H9 (cell line): ENCODE results near the gene MAGI1. TPM values are rescaled to one million over a fixed set of nuclear protein-coding genes. Genes with fewer than 3 reads are reported as not detected.

Experiments used
- DNase-seq: peaks from one replicate; pipeline ENCODE4 v3.0.0-alpha.2; 2017
- H2AFZ ChIP-seq: one replicate; pipeline ENCODE4 v1.6.1; 2013; ENCODE audit warnings: mild to moderate bottlenecking, low read length, control low read depth, moderate library complexity
- H2AK5ac ChIP-seq: 2 replicates; pipeline ENCODE4 v1.6.1; 2013; ENCODE audit warnings: low read length, control low read depth, mixed read lengths; ENCODE audit not compliant: insufficient read length
- H2BK120ac ChIP-seq: one replicate; pipeline ENCODE4 v1.6.1; 2013; ENCODE audit warnings: low read depth, mild to moderate bottlenecking, low read length, control low read depth, inconsistent platforms; ENCODE audit not compliant: poor library complexity, severe bottlenecking
- H2BK12ac ChIP-seq: 2 replicates; pipeline ENCODE4 v1.6.1; 2013; ENCODE audit warnings: low read length, control low read depth, mixed read lengths, low read depth; ENCODE audit not compliant: insufficient read length
- H2BK15ac ChIP-seq: 2 replicates; pipeline ENCODE4 v1.6.1; 2013; ENCODE audit warnings: low read depth, low read length, control low read depth
- H2BK20ac ChIP-seq: one replicate; pipeline ENCODE4 v1.6.1; 2013; ENCODE audit warnings: low read depth, mild to moderate bottlenecking, low read length, control low read depth, inconsistent platforms; ENCODE audit not compliant: poor library complexity, severe bottlenecking
- H2BK5ac ChIP-seq: 2 replicates; pipeline ENCODE4 v1.6.1; 2013; ENCODE audit warnings: low read length, control low read depth, mixed read lengths; ENCODE audit not compliant: insufficient read length
- H3K14ac ChIP-seq: 2 replicates; pipeline ENCODE4 v1.6.1; 2013; ENCODE audit warnings: low read length, control low read depth; ENCODE audit not compliant: insufficient read depth
- H3K18ac ChIP-seq: 2 replicates; pipeline ENCODE4 v1.6.1; 2013; ENCODE audit warnings: low read depth, mild to moderate bottlenecking, mixed read lengths, low read length, control low read depth; ENCODE audit not compliant: insufficient read length
- H3K23ac ChIP-seq: 2 replicates; pipeline ENCODE4 v1.6.1; 2013; ENCODE audit warnings: low read length, control low read depth, mixed read lengths, low read depth; ENCODE audit not compliant: insufficient read length
- H3K23me2 ChIP-seq: 2 replicates; pipeline ENCODE4 v1.6.1; 2013; ENCODE audit warnings: low read depth, mild to moderate bottlenecking, mixed read lengths, low read length, control low read depth; ENCODE audit not compliant: insufficient read length, poor library complexity, severe bottlenecking
- H3K27ac ChIP-seq: 2 replicates; pipeline ENCODE4 v1.5.1; 2013; ENCODE audit warnings: low read length, control low read depth, mixed read lengths, low read depth; ENCODE audit not compliant: insufficient read length
- H3K27me3 ChIP-seq: 2 replicates; pipeline ENCODE4 v1.6.1; 2013; ENCODE audit warnings: low read length, control low read depth, inconsistent platforms; ENCODE audit not compliant: insufficient read depth
- H3K4ac ChIP-seq: 2 replicates; pipeline ENCODE4 v1.6.1; 2013; ENCODE audit warnings: low read depth, mild to moderate bottlenecking, control low read depth, inconsistent platforms, low read length, moderate library complexity
- H3K4me1 ChIP-seq: 2 replicates; pipeline ENCODE4 v1.6.1; 2013; ENCODE audit warnings: low read length, control low read depth, inconsistent platforms; ENCODE audit not compliant: insufficient read depth
- H3K4me2 ChIP-seq: 2 replicates; pipeline ENCODE4 v1.6.1; 2013; ENCODE audit warnings: low read length, control low read depth, mixed read lengths; ENCODE audit not compliant: insufficient read length, insufficient read depth
- H3K56ac ChIP-seq: 2 replicates; pipeline ENCODE4 v1.6.1; 2013; ENCODE audit warnings: low read depth, mild to moderate bottlenecking, mixed read lengths, low read length, control low read depth; ENCODE audit not compliant: insufficient read length
- H3K79me1 ChIP-seq: 2 replicates; pipeline ENCODE4 v1.6.1; 2013; ENCODE audit warnings: low read depth, mild to moderate bottlenecking, moderate library complexity, low read length, control low read depth, inconsistent platforms; ENCODE audit not compliant: insufficient read depth, poor library complexity, severe bottlenecking
- H3K79me2 ChIP-seq: 2 replicates; pipeline ENCODE4 v1.6.1; 2013; ENCODE audit warnings: low read length, control low read depth, inconsistent platforms; ENCODE audit not compliant: insufficient read depth
- H3K9ac ChIP-seq: 2 replicates; pipeline ENCODE4 v1.6.1; 2013; ENCODE audit warnings: low read length, control low read depth, mixed read lengths; ENCODE audit not compliant: insufficient read length; ENCODE audit errors: extremely low read depth
- H3K9me3 ChIP-seq: one replicate; pipeline ENCODE4 v1.6.1; 2013; ENCODE audit warnings: low read depth, low read length, inconsistent platforms; ENCODE audit not compliant: control insufficient read depth
- H3T11ph ChIP-seq: one replicate; pipeline ENCODE4 v1.6.1; 2013; ENCODE audit warnings: mild to moderate bottlenecking, low read length, control low read depth, inconsistent platforms
- H4K20me1 ChIP-seq: one replicate; pipeline ENCODE4 v1.6.1; 2013; ENCODE audit not compliant: control insufficient read depth, insufficient read length, insufficient read depth
- H4K5ac ChIP-seq: 2 replicates; pipeline ENCODE4 v1.6.1; 2013; ENCODE audit warnings: low read depth, mild to moderate bottlenecking, mixed read lengths, low read length, control low read depth; ENCODE audit not compliant: insufficient read length
- H4K8ac ChIP-seq: replicated peaks from 2 replicates; pipeline ENCODE4 v1.6.1; 2013; ENCODE audit warnings: low read length, control low read depth, mixed read lengths, low read depth; ENCODE audit not compliant: insufficient read length
- H4K91ac ChIP-seq: 2 replicates; pipeline ENCODE4 v1.6.1; 2013; ENCODE audit warnings: low read depth, mild to moderate bottlenecking, moderate library complexity, mixed read lengths, low read length, control low read depth; ENCODE audit not compliant: insufficient read length
- H3K27ac Mint-ChIP-seq, 3 experiments: 2 replicates in 2 of 3; 3 replicates in 1 of 3; pipeline ENCODE4 v1.8.0; 2020 to 2021; ENCODE audit warnings: mixed read lengths in 3 of 3, mild to moderate bottlenecking in 1 of 3, moderate library complexity in 1 of 3
- H3K27me3 Mint-ChIP-seq: 2 replicates; pipeline ENCODE4 v1.8.0; 2021; ENCODE audit warnings: low read depth, mild to moderate bottlenecking, moderate library complexity, mixed read lengths
- H3K36me3 Mint-ChIP-seq, 3 experiments: 2 replicates in 2 of 3; 3 replicates in 1 of 3; pipeline ENCODE4 v1.8.0; 2020 to 2021; ENCODE audit warnings: low read depth in 3 of 3, mixed read lengths in 3 of 3; ENCODE audit not compliant: insufficient read depth in 1 of 3
- H3K4me1 Mint-ChIP-seq, 2 experiments: 2 replicates each; pipeline ENCODE4 v1.8.0; 2020; ENCODE audit warnings: mixed read lengths in 2 of 2
- H3K4me3 Mint-ChIP-seq, 2 experiments: 2 replicates in 1 of 2; 3 replicates in 1 of 2; pipeline ENCODE4 v1.8.0; 2020 to 2021; ENCODE audit warnings: mild to moderate bottlenecking in 2 of 2, mixed read lengths in 2 of 2, moderate library complexity in 1 of 2
- H3K9me3 Mint-ChIP-seq, 2 experiments: 2 replicates in 1 of 2; 3 replicates in 1 of 2; pipeline ENCODE4 v1.8.0; 2020; ENCODE audit warnings: mild to moderate bottlenecking in 2 of 2, mixed read lengths in 2 of 2, moderate library complexity in 1 of 2
- total RNA-seq: library from RNA; stranded (reverse); gene quantifications from 2 replicates; pipeline ENCODE4 v1.2.1, GENCODE V29; 2021
- TF ChIP-seq, protein P1 (sequence below): fragments of 200-600 bp; sonication (generic); conservative IDR thresholded peaks from 3 replicates; pipeline ENCODE4 v1.8.0; 2021; ENCODE audit warnings: antibody characterized with exemption, mild to moderate bottlenecking

Gene MAGI1
- total RNA-seq, 1 experiment from 2014 or later: 65.7 TPM

DNA sequence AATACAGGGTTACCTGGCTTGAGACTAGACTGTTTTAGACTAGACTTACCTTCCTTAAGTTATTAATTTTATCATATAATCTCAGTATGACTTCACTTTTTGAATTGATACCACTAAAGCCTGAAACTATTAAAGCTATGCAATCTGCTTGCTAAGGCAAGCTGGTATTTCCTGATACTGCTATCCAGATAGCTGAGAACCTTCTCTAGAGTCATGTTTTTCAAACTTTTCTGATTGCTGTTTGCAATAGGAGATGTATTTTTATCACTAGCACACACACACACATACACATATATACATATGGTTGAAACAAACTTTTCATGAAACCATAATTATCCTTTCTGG is 9.3 kb upstream of the MAGI1 start:
- H3K79me2 ChIP-seq: no peaks in the 10 kb centered on the region
- no peaks in the 10 kb centered on the region for H3K79me1 ChIP-seq
- no peak overlapping the region for H3K56ac ChIP-seq
- H3K18ac ChIP-seq: no peak overlapping the region
- no peak overlapping the region for H3K27ac Mint-ChIP-seq
- no peak overlapping the region for H2BK120ac ChIP-seq
- H4K5ac ChIP-seq: no peak overlapping the region
- no peak overlapping the region for H3K4me3 Mint-ChIP-seq
- peaks cover 3% of the 10 kb centered on the region for H3K4me1 ChIP-seq
- no peaks in the 10 kb centered on the region for H3K27me3 Mint-ChIP-seq
- TF ChIP-seq, protein P1, sequence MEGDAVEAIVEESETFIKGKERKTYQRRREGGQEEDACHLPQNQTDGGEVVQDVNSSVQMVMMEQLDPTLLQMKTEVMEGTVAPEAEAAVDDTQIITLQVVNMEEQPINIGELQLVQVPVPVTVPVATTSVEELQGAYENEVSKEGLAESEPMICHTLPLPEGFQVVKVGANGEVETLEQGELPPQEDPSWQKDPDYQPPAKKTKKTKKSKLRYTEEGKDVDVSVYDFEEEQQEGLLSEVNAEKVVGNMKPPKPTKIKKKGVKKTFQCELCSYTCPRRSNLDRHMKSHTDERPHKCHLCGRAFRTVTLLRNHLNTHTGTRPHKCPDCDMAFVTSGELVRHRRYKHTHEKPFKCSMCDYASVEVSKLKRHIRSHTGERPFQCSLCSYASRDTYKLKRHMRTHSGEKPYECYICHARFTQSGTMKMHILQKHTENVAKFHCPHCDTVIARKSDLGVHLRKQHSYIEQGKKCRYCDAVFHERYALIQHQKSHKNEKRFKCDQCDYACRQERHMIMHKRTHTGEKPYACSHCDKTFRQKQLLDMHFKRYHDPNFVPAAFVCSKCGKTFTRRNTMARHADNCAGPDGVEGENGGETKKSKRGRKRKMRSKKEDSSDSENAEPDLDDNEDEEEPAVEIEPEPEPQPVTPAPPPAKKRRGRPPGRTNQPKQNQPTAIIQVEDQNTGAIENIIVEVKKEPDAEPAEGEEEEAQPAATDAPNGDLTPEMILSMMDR: no peak
- H2AFZ ChIP-seq: no peak overlapping the region
- no peak overlapping the region for H4K8ac ChIP-seq
- H3K4ac ChIP-seq: no peak overlapping the region
- no peaks in the 10 kb centered on the region for H3K23me2 ChIP-seq
- H3K27ac ChIP-seq: no peak overlapping the region
- H3K9ac ChIP-seq: no peak overlapping the region
- H4K91ac ChIP-seq: no peak overlapping the region
- H3K27me3 ChIP-seq: no peaks in the 10 kb centered on the region
- no peak overlapping the region for H3T11ph ChIP-seq
- no peak overlapping the region for H2AK5ac ChIP-seq
- H3K4me1 Mint-ChIP-seq: peaks cover 11 to 13% of the 10 kb centered on the region in 2 experiments
- no peak overlapping the region for H2BK12ac ChIP-seq
- no peaks in the 10 kb centered on the region for H4K20me1 ChIP-seq
- peaks cover 0 to 4% of the 10 kb centered on the region in 2 experiments; a peak in 1 of 5 replicates for H3K9me3 Mint-ChIP-seq
- no peak overlapping the region for H2BK20ac ChIP-seq
- no peaks in the 10 kb centered on the region for H3K9me3 ChIP-seq
- H2BK5ac ChIP-seq: no peak overlapping the region
- no peak for DNase-seq
- H2BK15ac ChIP-seq: no peak overlapping the region
- H3K36me3 Mint-ChIP-seq: peaks cover 0 to 5% (median 0%) of the 10 kb centered on the region in 3 experiments; a peak in 1 of 7 replicates
- H3K23ac ChIP-seq: no peak overlapping the region
- H3K4me2 ChIP-seq: no peak overlapping the region
- H3K14ac ChIP-seq: no peak overlapping the region
